ENCODE results near the gene IL11.

The IL11 gene

GRCh38 chr19:55369653-55370304 lies 484 bp downstream of the IL11 start:
- DNase-seq, result peak; percentile 24

GRCh38 chr19:55368701-55369563 lies 1.3 kb downstream of the IL11 start:
- DNase-seq, result no peak

GRCh38 chr19:55368106-55368505 lies 2.2 kb downstream of the IL11 start:
- no peak for DNase-seq

GRCh38 chr19:55366790-55367189 lies 3.5 kb downstream of the IL11 start:
- no peak for DNase-seq

GRCh38 chr19:55365964-55366363 lies 4.3 kb downstream of the IL11 start:
- DNase-seq, result no peak

GRCh38 chr19:55365245-55365644 lies 5.0 kb downstream of the IL11 start:
- no peak for DNase-seq

GRCh38 chr19:55362990-55363716 lies 7.1 kb downstream of the IL11 start, which contains the start of gene GARIN5B:
GARIN5B (minus strand) TSS chr19:55363260; CDS start chr19:55363066, 194 bp downstream.
- no peak for DNase-seq

GRCh38 chr19:55362174-55362989 lies 7.9 kb downstream of the IL11 start:
- DNase-seq, result no peak

GRCh38 chr19:55360902-55361301 lies 9.4 kb downstream of the IL11 start:
- no peak for DNase-seq

GRCh38 chr19:55358943-55359908 lies 11.0 kb downstream of the IL11 start:
- DNase-seq, result no peak

- DNase-seq, result no peak
These were observed 11.8 kb downstream of the IL11 start for GRCh38 chr19:55358493-55358892.

GRCh38 chr19:55355213-55355821 lies 14.9 kb downstream of the IL11 start:
- DNase-seq, result no peak

- no peak for DNase-seq
These were observed 15.5 kb downstream of the IL11 start, which contains the start of gene COX6B2 for GRCh38 chr19:55354698-55355212. COX6B2 (minus strand) TSS chr19:55354719; CDS start chr19:55354521, 198 bp downstream.

- DNase-seq, result peak; percentile 62
These were observed 16.2 kb downstream of the IL11 start for GRCh38 chr19:55353803-55354697.

- no peak for DNase-seq
These were observed 16.9 kb downstream of the IL11 start for GRCh38 chr19:55353356-55353802.

- DNase-seq, result no peak
These were observed 17.6 kb downstream of the IL11 start for GRCh38 chr19:55352549-55353145.

- no peak for DNase-seq
These were observed 18.2 kb downstream of the IL11 start for GRCh38 chr19:55352040-55352439.

GRCh38 chr19:55350620-55351315 lies 19.5 kb downstream of the IL11 start:
- DNase-seq, result no peak
